ENCODE data around the gene HMGXB4.

Gene HMGXB4

GRCh38 chr22:35328472-35328885, 71.2 kb downstream of the HMGXB4 start:
- DNase-seq = no peak

GRCh38 chr22:35329114-35329847, 72.0 kb downstream of the HMGXB4 start:
- DNase-seq = no peak

- DNase-seq = peak; percentile 39 to 56
Observed at GRCh38 chr22:35330258-35330861, 73.1 kb downstream of the HMGXB4 start.

- DNase-seq = no peak
Observed at GRCh38 chr22:35332278-35332677, 75.0 kb downstream of the HMGXB4 start.

GRCh38 chr22:35333220-35333619, 75.9 kb downstream of the HMGXB4 start:
- DNase-seq = no peak

GRCh38 chr22:35334004-35334403, 76.7 kb downstream of the HMGXB4 start:
- DNase-seq = peak in 1 of 2 donors; percentile 26

- DNase-seq = no peak
Observed at GRCh38 chr22:35335468-35335867, 78.2 kb downstream of the HMGXB4 start.

GRCh38 chr22:35335936-35336781, 78.9 kb downstream of the HMGXB4 start:
- no peak for DNase-seq

GRCh38 chr22:35337932-35338331, 80.6 kb downstream of the HMGXB4 start:
- DNase-seq = no peak

GRCh38 chr22:35341090-35341874, 84.0 kb downstream of the HMGXB4 start:
- no peak for DNase-seq

- no peak for DNase-seq
Observed at GRCh38 chr22:35342390-35342789, 85.1 kb downstream of the HMGXB4 start.

- no peak for DNase-seq
Observed at GRCh38 chr22:35343664-35344550, 86.6 kb downstream of the HMGXB4 start.

- DNase-seq = no peak
Observed at GRCh38 chr22:35344956-35345690, 87.8 kb downstream of the HMGXB4 start.

Measured in activated CD4-positive, alpha-beta T cell treated with anti-CD3 and anti-CD28 coated beads for 4 hours (primary cell).